Mammary epithelial cell (primary cell): ENCODE results near the gene CFAP298.

Experiments used
- CTCF ChIP-seq, 2 donors: IDR thresholded peaks in 1 of 2; conservative IDR thresholded peaks in 1 of 2; 2 replicates each; pipeline ENCODE4 v1.5.1; 2011 to 2012; ENCODE audit warnings: inconsistent platforms in 2 of 2, low read length in 2 of 2, mild to moderate bottlenecking in 2 of 2, control low read depth in 1 of 2, low read depth in 1 of 2; ENCODE audit not compliant: insufficient read depth in 1 of 2; ENCODE audit errors: extremely low read depth in 1 of 2
- EZH2 ChIP-seq: IDR thresholded peaks from 2 replicates; pipeline ENCODE4 v1.6.1; 2012; ENCODE audit warnings: low read length, inconsistent platforms, borderline replicate concordance

GRCh38 chr21:32592929-32593502 is 19.2 kb downstream of the CFAP298 start:
- TF ChIP-seq CTCF (conservative IDR thresholded peaks at IDR 0.05 in 1 of 2, IDR thresholded peaks at IDR 0.05 in 1 of 2; ENCODE audit: extremely low read depth in 1 of 2, insufficient read depth in 1 of 2, low read depth in 1 of 2, low read length in 2 of 2) (no peak), EZH2 (no peak)
